NCI-H187 treated with DMSO at 0.1 percent for 48 hours (cell line): Measurements from ENCODE around the gene JAK1.

Experiments
- DNase-seq: peaks from one replicate; lab custom pipeline; 2025; lab: John Stamatoyannopoulos, UW

Gene JAK1

GRCh38 chr1:64980745-64981600, 14.6 kb upstream of the JAK1 start:
- no peak for DNase-seq

DNA sequence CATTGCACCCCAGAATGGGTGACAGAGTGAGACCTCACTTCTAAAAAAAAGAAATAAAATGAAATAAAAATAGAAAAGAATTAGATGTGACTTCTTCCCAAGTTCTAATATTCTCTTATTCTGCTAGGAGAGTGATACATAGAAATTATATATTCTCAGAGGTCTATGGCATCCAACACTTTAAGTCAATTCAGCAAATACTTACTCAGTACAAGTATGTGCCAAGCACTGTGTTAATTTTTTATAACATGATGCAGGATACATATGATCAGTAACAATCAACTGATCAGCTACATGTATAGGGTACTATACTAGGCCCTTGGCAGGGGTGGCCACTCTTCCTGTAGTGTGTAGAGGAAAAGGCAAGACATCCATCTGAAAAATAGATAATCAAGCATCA, 13.0 kb upstream of the JAK1 start:
- no peak for DNase-seq

GRCh38 chr1:64976361-64976760, 10.0 kb upstream of the JAK1 start:
- no peak for DNase-seq

- no peak for DNase-seq
These were observed 9.4 kb upstream of the JAK1 start for GRCh38 chr1:64975740-64976139.

GRCh38 chr1:64975127-64975526, 8.8 kb upstream of the JAK1 start:
- no peak for DNase-seq

DNA sequence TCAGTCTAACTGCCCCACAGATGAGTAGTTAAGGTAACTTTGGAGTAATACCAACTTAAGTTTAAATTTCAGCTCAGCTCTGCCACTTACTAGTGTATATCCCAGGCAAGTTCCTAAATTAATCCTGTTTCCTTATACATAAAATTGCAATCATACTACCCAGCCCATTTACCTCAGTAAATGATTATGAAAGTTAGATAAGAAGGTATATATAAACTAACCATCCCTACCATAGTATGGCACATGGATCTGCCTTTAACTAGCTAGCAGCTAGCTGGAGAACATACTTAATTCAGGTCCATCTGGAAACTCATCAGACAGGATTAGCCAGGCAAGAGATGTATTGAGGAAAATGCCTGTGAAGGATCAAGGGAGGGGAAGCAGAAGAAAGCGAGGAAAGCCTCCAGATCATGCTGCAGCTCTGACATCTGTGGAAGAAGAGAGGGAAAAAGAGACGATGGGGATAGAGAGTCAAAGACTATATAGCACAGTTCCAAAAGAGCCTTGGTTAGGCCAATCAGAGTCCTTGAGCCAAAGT, 8.0 kb upstream of the JAK1 start:
- DNase-seq: no peak

GRCh38 chr1:64973061-64973647, 6.8 kb upstream of the JAK1 start:
- DNase-seq: no peak

DNA sequence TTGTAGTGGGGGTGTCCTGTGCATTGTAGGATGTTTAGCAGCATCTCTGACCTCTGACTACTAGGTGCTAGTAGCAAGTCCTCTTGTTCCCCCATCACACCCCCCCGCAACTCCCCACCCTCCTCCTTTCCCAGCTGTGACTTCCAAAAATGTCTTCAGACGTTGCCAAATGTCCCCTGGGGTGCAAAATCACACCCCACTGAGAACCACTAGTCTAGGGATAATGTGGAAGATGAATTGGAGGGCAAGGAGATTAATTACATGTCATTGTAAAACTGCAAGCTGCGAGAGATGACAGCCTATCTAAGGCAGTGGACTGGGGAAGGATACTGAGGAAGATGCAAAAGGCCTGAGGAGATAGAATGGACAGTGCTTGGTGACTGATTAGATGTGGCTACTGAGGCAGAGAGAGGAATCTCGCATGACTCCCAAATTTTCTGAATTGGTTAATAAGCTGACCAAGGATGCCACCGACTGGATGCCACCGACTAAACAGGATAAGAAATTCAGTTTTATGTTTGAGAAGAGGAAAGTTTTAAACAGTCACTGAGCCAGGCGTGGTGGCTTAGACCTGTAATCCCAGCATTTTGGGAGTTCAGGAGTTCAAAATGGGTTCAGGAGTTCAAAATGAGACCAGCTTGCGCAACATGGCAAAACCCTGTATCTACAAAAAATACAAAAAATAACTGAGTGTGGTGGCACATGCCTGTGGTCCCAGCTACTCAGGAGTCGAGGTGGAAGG, 3.1 kb upstream of the JAK1 start:
- no peak for DNase-seq

DNA sequence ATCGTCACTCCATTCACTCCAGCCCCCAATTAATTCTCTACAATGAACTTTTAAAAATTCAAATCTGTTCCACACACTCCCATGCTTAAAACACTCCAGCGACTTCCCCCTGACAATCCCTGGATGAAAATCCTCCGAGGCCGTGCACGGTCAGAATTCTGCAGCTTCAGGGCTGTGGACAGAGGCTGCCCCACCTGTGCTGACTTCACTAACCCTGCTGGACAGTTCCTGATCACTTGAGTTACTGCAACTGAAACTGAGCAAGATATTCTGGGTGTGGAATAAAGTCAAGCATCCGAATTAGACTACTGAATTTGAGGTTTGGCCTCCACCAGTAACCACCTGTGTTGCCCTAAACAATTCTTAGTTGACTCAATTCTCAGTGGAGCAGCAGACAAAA, 1.0 kb upstream of the JAK1 start:
- DNase-seq: no peak

DNA sequence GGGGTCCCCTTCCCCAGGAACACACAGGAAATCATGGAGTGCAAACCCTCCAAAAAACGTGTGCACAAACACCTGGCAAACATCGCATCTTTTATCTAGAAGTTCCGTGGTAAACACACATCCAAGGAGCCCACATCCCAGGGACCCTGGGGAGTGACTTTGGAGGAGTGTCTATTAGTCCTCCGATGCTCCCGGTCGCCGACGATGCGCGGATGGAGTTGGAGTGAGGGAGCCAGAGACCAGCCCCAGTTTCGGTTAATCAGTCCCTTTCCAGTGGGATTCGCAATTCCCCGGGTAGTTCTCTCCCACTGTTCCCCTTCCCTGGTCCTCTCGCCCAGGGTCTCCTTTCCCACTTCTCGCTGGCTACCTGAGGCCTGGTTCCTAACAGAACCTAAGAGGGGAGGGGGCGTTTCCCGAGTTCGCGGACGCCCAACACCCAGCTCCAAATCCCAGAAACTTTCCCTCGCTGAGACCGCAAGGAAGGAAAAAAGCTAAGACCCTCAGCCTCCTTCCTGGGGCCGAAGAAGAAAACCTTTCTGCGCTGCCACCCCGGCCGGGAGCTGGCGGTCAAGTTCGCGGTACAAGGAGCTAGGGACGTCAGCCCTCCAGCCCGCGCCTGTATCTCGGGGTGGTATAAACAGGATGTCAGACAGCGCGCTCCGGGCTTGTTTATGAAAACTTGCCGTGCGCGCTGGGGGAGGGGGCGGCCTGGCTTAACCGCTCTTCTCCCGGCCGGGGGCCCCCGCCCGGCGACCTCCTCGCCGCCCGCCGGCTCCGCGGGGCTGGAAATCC, 787 bp downstream of the JAK1 start:
- no peak for DNase-seq

- DNase-seq: no peak
These were observed 2.9 kb downstream of the JAK1 start for GRCh38 chr1:64963466-64963865.

GRCh38 chr1:64962441-64962840, 3.9 kb downstream of the JAK1 start:
- DNase-seq: no peak

- no peak for DNase-seq
These were observed 4.4 kb downstream of the JAK1 start for GRCh38 chr1:64961923-64962322.

DNA sequence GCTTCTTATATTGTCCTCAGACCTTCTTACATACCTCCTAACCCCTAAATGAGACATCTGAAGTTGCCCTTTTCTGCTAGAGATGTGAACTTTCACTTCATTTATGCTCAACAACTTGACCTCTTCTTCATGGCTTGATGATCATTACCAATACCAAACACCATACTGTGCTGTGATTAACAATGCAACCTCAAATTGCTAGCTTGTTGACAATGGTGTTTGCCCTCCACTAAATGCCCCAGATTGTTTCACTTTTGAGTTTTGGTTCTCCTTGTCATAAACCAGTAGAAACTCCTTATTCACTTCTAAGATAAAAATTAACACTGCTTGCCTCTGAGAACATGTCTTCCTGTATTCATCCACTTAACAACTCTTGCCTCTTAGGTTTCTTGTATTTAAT, 5.6 kb downstream of the JAK1 start:
- DNase-seq: no peak

GRCh38 chr1:64959986-64960385, 6.4 kb downstream of the JAK1 start:
- DNase-seq: no peak

GRCh38 chr1:64956733-64957441, 9.5 kb downstream of the JAK1 start:
- no peak for DNase-seq

- DNase-seq: no peak
These were observed 10.2 kb downstream of the JAK1 start for GRCh38 chr1:64956010-64956640.

DNA sequence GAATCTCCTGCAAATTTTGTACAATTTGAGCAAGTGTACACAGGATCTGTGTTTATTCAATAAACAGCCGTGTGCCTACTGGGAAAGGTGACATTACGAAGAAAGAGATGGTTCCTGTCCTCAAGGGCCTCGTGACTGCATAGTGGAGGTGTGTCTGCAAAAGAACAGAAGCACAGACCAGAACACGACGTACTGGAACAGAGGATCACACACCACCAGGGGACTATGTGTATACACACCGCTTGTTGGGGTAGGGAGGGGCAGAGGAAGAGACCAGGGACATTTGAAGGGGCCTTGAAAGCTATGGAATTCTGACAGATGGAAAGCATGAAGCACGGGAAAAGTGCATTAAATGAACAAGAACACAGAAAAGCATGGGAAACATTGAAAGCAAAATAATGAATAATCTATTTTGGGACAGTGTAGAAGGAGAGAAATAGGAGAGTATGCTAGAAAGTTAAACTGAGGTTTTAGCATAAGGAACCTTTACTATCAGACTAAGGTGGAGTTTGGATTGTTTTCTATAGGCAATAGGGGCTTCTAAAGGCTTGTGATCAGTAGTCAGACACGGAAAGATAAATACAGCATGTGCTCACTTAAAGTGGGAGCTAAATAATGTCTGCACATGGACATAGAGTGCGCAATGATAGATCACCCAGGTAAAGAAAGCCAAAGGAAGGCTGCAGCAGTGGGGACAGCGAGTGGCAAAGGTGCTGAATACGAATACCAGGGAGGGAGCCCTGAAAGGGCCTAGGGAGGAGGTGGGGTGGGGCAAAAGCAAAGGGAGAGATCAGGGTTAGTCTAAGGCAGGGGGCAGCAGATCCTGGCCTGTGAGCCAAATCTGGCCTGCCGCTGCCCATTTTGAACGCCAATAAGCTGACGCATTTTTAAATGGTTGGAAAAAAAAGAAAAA, 11.0 kb downstream of the JAK1 start:
- DNase-seq: no peak

- DNase-seq: no peak
These were observed 13.1 kb downstream of the JAK1 start for GRCh38 chr1:64953241-64953640.

DNA sequence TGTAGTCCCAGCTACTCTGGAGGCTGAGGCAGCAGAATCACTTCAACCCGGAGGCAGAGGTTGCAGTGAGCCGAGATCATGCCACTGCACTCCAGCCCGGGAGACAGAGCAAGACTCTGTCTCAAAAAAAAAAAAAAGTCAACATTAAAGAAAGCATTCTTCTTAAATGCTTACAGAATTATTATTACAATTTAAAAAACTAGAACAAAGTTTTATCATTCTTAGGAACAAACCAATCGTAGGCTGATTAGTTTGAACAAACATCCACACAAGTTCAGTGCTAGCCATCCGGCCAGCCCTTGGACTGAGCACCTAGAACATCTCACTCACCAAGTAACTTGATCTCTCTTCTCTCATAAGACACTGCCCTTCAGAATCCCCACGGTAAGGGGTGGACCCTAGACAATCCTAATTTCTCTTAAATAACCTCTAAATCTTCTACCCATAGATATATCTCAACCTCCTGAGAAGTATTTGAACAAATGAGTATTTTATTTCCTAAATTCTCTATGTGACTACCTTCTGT, 16.0 kb downstream of the JAK1 start:
- DNase-seq: no peak
